SK-N-SH (cell line): ENCODE measurements around the gene TJAP1. TPM values are rescaled to one million over a fixed set of nuclear protein-coding genes. Genes with fewer than 3 reads are reported as not detected.

Source experiments
- CTCF ChIA-PET: fragments of 300-600, 350-600 bp; formaldehyde crosslinking; extraction: SDS; loops from one replicate; lab custom pipeline; 2021; lab: Yijun Ruan, JAX
- POLR2A ChIA-PET: fragments of 350-600 bp; sonication (Branson Sonifier 250); formaldehyde crosslinking; extraction: SDS; loops from one replicate; lab custom pipeline; 2020; ENCODE audit warnings: antibody characterized with exemption, inconsistent platforms; lab: Yijun Ruan, JAX
- DNase-seq: peaks from one replicate; pipeline ENCODE4 v3.0.0; 2012
- H2AFZ ChIP-seq: fragments of 200-600 bp; sonication (generic); 2 replicates; pipeline ENCODE4 v1.8.1; 2016; ENCODE audit warnings: antibody characterized with exemption, mild to moderate bottlenecking, low read depth
- H3F3A ChIP-seq: fragments of 200-600 bp; sonication (generic); replicated peaks from 2 replicates; pipeline ENCODE3; 2016; ENCODE audit warnings: antibody characterized with exemption, mild to moderate bottlenecking; ENCODE audit not compliant: insufficient read depth
- H3K27ac ChIP-seq, 2 experiments: fragments of 200-500 bp in 1 of 2; fragments of 200-600 bp in 1 of 2; sonication (Bioruptor generic) in 1 of 2; sonication (generic), shearing (Covaris generic) in 1 of 2; 2 replicates each; pipeline versions ENCODE4 v1.5.1 to v1.6.1; 2014 to 2016; ENCODE audit warnings: low read depth in 2 of 2, inconsistent platforms in 1 of 2, low read length in 1 of 2, mild to moderate bottlenecking in 1 of 2, mixed read lengths in 1 of 2
- H3K27me3 ChIP-seq: fragments of 200-600 bp; sonication (generic), shearing (Covaris generic); 2 replicates; pipeline ENCODE4 v1.6.1; 2016; ENCODE audit warnings: mixed run types; ENCODE audit not compliant: insufficient read depth
- H3K36me3 ChIP-seq, 2 experiments: fragments of 200-500 bp in 1 of 2; fragments of 200-600 bp in 1 of 2; sonication (Bioruptor generic) in 1 of 2; sonication (generic) in 1 of 2; replicated peaks in 1 of 2; 2 replicates each; pipeline versions ENCODE3 to v1.5.1; 2014 to 2016; ENCODE audit warnings: low read length in 1 of 2, mild to moderate bottlenecking in 1 of 2; ENCODE audit not compliant: insufficient read depth in 2 of 2, control insufficient read depth in 1 of 2
- H3K4me1 ChIP-seq, 2 experiments: fragments of 200-500 bp in 1 of 2; fragments of 200-600 bp in 1 of 2; sonication (Bioruptor generic) in 1 of 2; sonication (generic), shearing (Covaris generic) in 1 of 2; 2 replicates each; pipeline versions ENCODE4 v1.5.1 to v1.6.1; 2014 to 2016; ENCODE audit warnings: low read depth in 1 of 2, low read length in 1 of 2, mixed run types in 1 of 2; ENCODE audit not compliant: insufficient read depth in 2 of 2, control insufficient read depth in 1 of 2
- H3K4me2 ChIP-seq: fragments of 200-600 bp; sonication (generic), shearing (Covaris generic); 2 replicates; pipeline ENCODE4 v1.6.1; 2017; ENCODE audit warnings: mixed run types
- H3K4me3 ChIP-seq, 2 experiments: fragments of 200-500 bp in 1 of 2; fragments of 200-600 bp in 1 of 2; sonication (Bioruptor generic) in 1 of 2; sonication (generic), shearing (Covaris generic) in 1 of 2; 2 replicates each; pipeline versions ENCODE4 v1.5.1 to v1.8.1; 2014 to 2016; ENCODE audit warnings: low read depth in 2 of 2, inconsistent platforms in 1 of 2, low read length in 1 of 2, mild to moderate bottlenecking in 1 of 2, mixed read lengths in 1 of 2, moderate library complexity in 1 of 2
- H3K79me2 ChIP-seq: fragments of 200-600 bp; sonication (generic); 2 replicates; pipeline ENCODE4 v1.8.1; 2017; ENCODE audit warnings: mild to moderate bottlenecking; ENCODE audit not compliant: insufficient read depth
- H3K9ac ChIP-seq: fragments of 200-600 bp; sonication (generic); 2 replicates; pipeline ENCODE4 v1.6.1; 2017; ENCODE audit warnings: mixed run types
- H3K9me2 ChIP-seq: fragments of 200-600 bp; sonication (generic); 2 replicates; pipeline ENCODE4 v1.6.1; 2017; ENCODE audit warnings: mixed run types
- H3K9me3 ChIP-seq: fragments of 200-600 bp; sonication (generic); 2 replicates; pipeline ENCODE4 v1.6.1; 2017; ENCODE audit warnings: mixed run types, mild to moderate bottlenecking, moderate library complexity
- H4K20me1 ChIP-seq: fragments of 200-600 bp; sonication (generic); 2 replicates; pipeline ENCODE4 v1.6.1; 2017; ENCODE audit warnings: mild to moderate bottlenecking, mixed run types; ENCODE audit not compliant: insufficient read depth
- CHD2 ChIP-seq: fragments of 150-350 bp; IDR thresholded peaks from 2 replicates; pipeline ENCODE4 v1.6.1; 2018; ENCODE audit warnings: low read length; ENCODE audit not compliant: partially characterized antibody
- ELF1 ChIP-seq: IDR thresholded peaks from 2 replicates; pipeline ENCODE4 v1.4.0; 2012
- EP300 ChIP-seq, 2 experiments: IDR thresholded peaks; 2 replicates each; pipeline versions ENCODE4 v1.4.0 to v1.6.1; 2012; ENCODE audit warnings: borderline replicate concordance in 1 of 2, low read depth in 1 of 2, low read length in 1 of 2
- EZH2phosphoT487 ChIP-seq: fragments of 200-600 bp; sonication (generic); IDR thresholded peaks from 2 replicates; pipeline ENCODE4 v1.6.1; 2017; ENCODE audit warnings: low read depth, mixed run types, mild to moderate bottlenecking, antibody characterized with exemption, moderate library complexity, borderline replicate concordance
- FOXM1 ChIP-seq: IDR thresholded peaks from 2 replicates; pipeline ENCODE4 v1.4.0; 2012; ENCODE audit warnings: low read depth, mild to moderate bottlenecking
- GATA2 ChIP-seq: sonication (generic); formaldehyde crosslinking; IDR thresholded peaks from 2 replicates; pipeline ENCODE4 v1.5.0; 2020; ENCODE audit warnings: mild to moderate bottlenecking, missing genetic modification reagents
- JUND ChIP-seq: IDR thresholded peaks from 2 replicates; pipeline ENCODE4 v1.4.0; 2012
- MEF2A ChIP-seq: IDR thresholded peaks from 2 replicates; pipeline ENCODE4 v1.4.0; 2012; ENCODE audit warnings: low read depth, borderline replicate concordance
- MXI1 ChIP-seq: IDR thresholded peaks from 2 replicates; pipeline ENCODE4 v1.6.1; 2012; ENCODE audit warnings: mild to moderate bottlenecking, low read depth, low read length, improper control_type of control experiment
- POLR2AphosphoS5 ChIP-seq: IDR thresholded peaks from 2 replicates; pipeline ENCODE4 v1.6.1; 2012; ENCODE audit warnings: low read depth, low read length
- RCOR1 ChIP-seq: fragments of 150-350 bp; IDR thresholded peaks from 2 replicates; pipeline ENCODE4 v1.6.1; 2017; ENCODE audit warnings: antibody characterized with exemption, low read length
- RXRA ChIP-seq: IDR thresholded peaks from 2 replicates; pipeline ENCODE4 v1.4.0; 2012; ENCODE audit warnings: low read depth, mild to moderate bottlenecking, borderline replicate concordance
- TCF12 ChIP-seq: IDR thresholded peaks from 2 replicates; pipeline ENCODE4 v1.4.0; 2012
- TEAD4 ChIP-seq: IDR thresholded peaks from 2 replicates; pipeline ENCODE4 v1.4.0; 2012; ENCODE audit warnings: mild to moderate bottlenecking, borderline replicate concordance; ENCODE audit not compliant: insufficient read depth
- USF1 ChIP-seq: IDR thresholded peaks from 2 replicates; pipeline ENCODE4 v1.4.0; 2012; ENCODE audit warnings: low read depth, borderline replicate concordance
- WGBS: methylation state at CpG from one replicate; pipeline ENCODE4 v1.1.6; 2017; ENCODE audit warnings: low lambda C conversion rate; 5-methylcytosine and 5-hydroxymethylcytosine counted together
- polyA plus RNA-seq, 3 experiments: library from polyadenylated mRNA; depleted of rRNA; stranded (reverse); fragments of >200 nt; gene quantifications; 2 replicates each; pipeline ENCODE4 v1.2.3, GENCODE V29; 2012
- TF ChIP-seq, protein P1 (sequence below): fragments of 200-600 bp; sonication (generic); IDR thresholded peaks from 2 replicates; pipeline ENCODE4 v1.6.1; 2017; ENCODE audit warnings: antibody characterized with exemption, mild to moderate bottlenecking, moderate library complexity
- TF ChIP-seq, protein P2 (sequence below): fragments of 150-350 bp; IDR thresholded peaks from 2 replicates; pipeline ENCODE4 v1.6.1; 2017; ENCODE audit warnings: antibody characterized with exemption, low read length, low read depth, borderline replicate concordance
- TF ChIP-seq, protein P3 (sequence below): IDR thresholded peaks from 2 replicates; pipeline ENCODE4 v1.4.0; 2012; ENCODE audit warnings: low read depth

Gene TJAP1
- polyA plus RNA-seq, 1 of the 3 experiments (the other 2 are of a cell fraction), result 39.5 TPM

GRCh38 chr6:43509142-43509983 is 32.0 kb downstream of the TJAP1 start:
- Histone ChIP-seq H3K4me1 (peaks cover under 1 to 26% of the 10 kb centered on the region in 2 experiments; a peak in 2 of 4 replicates), H3K9ac (peak overlapping the region; percentile 63; the same call in 1 of the 2 replicates), H3K4me2 (peak overlapping the region; percentile 92), H4K20me1 (0 out of 2 replicates have a peak, but pooled peaks cover 8% of the 10 kb centered on the region), H3K9me3 (no peaks in the 10 kb centered on the region), H2AFZ (peak overlapping the region; percentile 41; the same call in 1 of the 2 replicates), H3F3A (peaks cover 14% of the 10 kb centered on the region), H3K36me3 (peaks cover 14 to 49% of the 10 kb centered on the region in 2 experiments), H3K27ac (peak overlapping the region; percentile 49 to 78; a peak in 3 of 4 replicates), H3K9me2 (no peaks in the 10 kb centered on the region), H3K27me3 (no peaks in the 10 kb centered on the region), H3K79me2 (peaks cover 6% of the 10 kb centered on the region), H3K4me3 (peak overlapping the region; percentile 65 to 73)
- POLR2A ChIA-PET, result interaction anchor here (0.5 to 1.6 kb wide), 9 partner anchors 9 to 281 kb away, joined by 3 to 10 read pairs (median 3); partner anchors contain the start of genes DNPH1 and ZNF318
- 65% methylated on average over 15 of the region's 69 CpGs for WGBS
- CTCF ChIA-PET, result interaction anchor here (0.6 to 22.4 kb wide), 19 partner anchors 7 to 570 kb away, joined by 3 to 382 read pairs (median 4); partner anchors contain the start of genes DLK2, POLR1C and YIPF3
- no peak for TF ChIP-seq JUND
- TF ChIP-seq, protein P1, sequence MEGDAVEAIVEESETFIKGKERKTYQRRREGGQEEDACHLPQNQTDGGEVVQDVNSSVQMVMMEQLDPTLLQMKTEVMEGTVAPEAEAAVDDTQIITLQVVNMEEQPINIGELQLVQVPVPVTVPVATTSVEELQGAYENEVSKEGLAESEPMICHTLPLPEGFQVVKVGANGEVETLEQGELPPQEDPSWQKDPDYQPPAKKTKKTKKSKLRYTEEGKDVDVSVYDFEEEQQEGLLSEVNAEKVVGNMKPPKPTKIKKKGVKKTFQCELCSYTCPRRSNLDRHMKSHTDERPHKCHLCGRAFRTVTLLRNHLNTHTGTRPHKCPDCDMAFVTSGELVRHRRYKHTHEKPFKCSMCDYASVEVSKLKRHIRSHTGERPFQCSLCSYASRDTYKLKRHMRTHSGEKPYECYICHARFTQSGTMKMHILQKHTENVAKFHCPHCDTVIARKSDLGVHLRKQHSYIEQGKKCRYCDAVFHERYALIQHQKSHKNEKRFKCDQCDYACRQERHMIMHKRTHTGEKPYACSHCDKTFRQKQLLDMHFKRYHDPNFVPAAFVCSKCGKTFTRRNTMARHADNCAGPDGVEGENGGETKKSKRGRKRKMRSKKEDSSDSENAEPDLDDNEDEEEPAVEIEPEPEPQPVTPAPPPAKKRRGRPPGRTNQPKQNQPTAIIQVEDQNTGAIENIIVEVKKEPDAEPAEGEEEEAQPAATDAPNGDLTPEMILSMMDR, result 0 out of 2 replicates have a peak, but pooled peaks have one; percentile 9
- no peak for TF ChIP-seq EP300 (IDR thresholded peaks at IDR 0.05; ENCODE audit: borderline replicate concordance in 1 of 2, low read depth in 1 of 2, low read length in 1 of 2)
- TF ChIP-seq RXRA, result no peak
- TF ChIP-seq, protein P2, sequence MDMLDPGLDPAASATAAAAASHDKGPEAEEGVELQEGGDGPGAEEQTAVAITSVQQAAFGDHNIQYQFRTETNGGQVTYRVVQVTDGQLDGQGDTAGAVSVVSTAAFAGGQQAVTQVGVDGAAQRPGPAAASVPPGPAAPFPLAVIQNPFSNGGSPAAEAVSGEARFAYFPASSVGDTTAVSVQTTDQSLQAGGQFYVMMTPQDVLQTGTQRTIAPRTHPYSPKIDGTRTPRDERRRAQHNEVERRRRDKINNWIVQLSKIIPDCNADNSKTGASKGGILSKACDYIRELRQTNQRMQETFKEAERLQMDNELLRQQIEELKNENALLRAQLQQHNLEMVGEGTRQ, result no peak
- DNase-seq, result peak; percentile 66

DNA sequence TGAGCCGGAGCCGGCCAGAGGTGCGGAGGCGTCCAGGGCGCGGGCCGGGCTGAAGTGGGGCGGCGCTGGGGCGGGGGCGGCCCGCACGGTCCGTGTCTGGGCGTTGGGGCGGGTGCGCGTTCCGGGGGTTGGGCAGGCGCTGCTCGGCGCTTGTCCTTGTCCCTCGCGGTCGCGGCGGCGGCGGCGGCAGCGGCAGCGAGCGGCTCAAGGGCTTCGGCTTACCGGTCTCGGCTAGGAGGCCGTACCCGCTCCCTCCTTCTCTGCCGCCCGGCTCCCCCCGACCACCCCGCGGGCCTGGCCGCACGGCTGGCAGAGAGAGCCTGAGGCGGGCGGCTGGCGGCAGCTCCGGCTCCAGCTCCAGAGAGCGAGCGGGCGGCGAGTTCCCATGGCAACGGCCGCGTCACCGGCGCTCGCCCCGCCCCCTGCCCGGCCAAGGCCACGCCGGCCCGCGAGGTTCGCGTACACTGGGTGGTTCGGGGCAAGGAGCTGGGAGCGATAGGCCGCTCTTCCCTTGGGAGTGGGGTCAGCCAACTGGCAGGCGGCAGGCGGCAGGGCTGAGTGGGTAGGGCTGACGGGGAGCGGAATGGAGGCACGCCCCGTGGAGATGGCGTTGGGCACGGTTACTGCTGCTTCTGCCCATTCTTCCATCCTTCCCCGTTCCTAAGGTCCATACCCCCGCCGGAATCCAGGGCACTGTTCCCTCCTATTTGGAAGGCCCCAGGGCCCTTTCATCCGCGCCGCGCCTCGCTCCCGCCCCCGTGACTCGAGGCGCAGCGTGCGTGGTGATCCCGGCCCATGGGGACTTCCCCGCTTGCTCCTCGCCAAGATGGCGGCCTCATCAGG is 32.8 kb downstream of the TJAP1 start, which contains the start of gene LRRC73:
TSS of gene LRRC73 (minus strand) at position 363 of the 843 bp plus-strand sequence. CDS start 561 bp downstream, outside the sequence.
- peaks cover 23 to 49% of the 10 kb centered on the region in 2 experiments for H3K36me3 ChIP-seq
- H3K4me1 ChIP-seq, result peaks cover 6 to 28% of the 10 kb centered on the region in 2 experiments; a peak in 2 of 4 replicates
- H3K27ac ChIP-seq, result peak within 1 kb of the TSS; percentile 49 to 78; a peak in 3 of 4 replicates
- peak within 1 kb of the TSS; percentile 63 for H3K9ac ChIP-seq
- H3F3A ChIP-seq, result peaks cover 14% of the 10 kb centered on the region
- CTCF ChIA-PET, result interaction anchor here (0.6 to 22.4 kb wide), 15 partner anchors 10 to 569 kb away, joined by 3 to 382 read pairs (median 4); partner anchors contain the start of gene DLK2
- H3K9me3 ChIP-seq, result no peaks in the 10 kb centered on the region
- H3K4me3 ChIP-seq, result peak within 1 kb of the TSS; percentile 65 to 73
- no peaks in the 10 kb centered on the region for H3K27me3 ChIP-seq
- no peaks in the 10 kb centered on the region for H3K9me2 ChIP-seq
- whole genome bisulfite sequencing, result 20% methylated on average over 17 of the region's 96 CpGs
- peaks cover 14% of the 10 kb centered on the region for H3K79me2 ChIP-seq
- 0 out of 2 replicates have a peak, but pooled peaks cover 11% of the 10 kb centered on the region for H4K20me1 ChIP-seq
- peak within 1 kb of the TSS; percentile 92 for H3K4me2 ChIP-seq
- H2AFZ ChIP-seq, result peak within 1 kb of the TSS; percentile 41; the same call in 1 of the 2 replicates
- POLR2A ChIA-PET, result interaction anchor here (0.5 to 1.6 kb wide), 13 partner anchors 8 to 563 kb away, joined by 3 to 10 read pairs (median 3); partner anchors contain the start of genes DLK2, DNPH1 and ZNF318
- DNase-seq, result peak; percentile 94
- TF ChIP-seq POLR2AphosphoS5, result peak; percentile 46; the same call in 1 of the 2 replicates
- TF ChIP-seq MXI1, result peak; percentile 87
- TF ChIP-seq RCOR1, result no peak
- no peak for TF ChIP-seq TCF12
- TF ChIP-seq TEAD4, result no peak
- TF ChIP-seq ELF1, result no peak
- no peak for TF ChIP-seq FOXM1
- TF ChIP-seq, protein P2, result no peak
- no peak for TF ChIP-seq EZH2phosphoT487
- TF ChIP-seq CHD2, result peak; percentile 73
- no peak for TF ChIP-seq USF1
- no peak for TF ChIP-seq GATA2
- TF ChIP-seq, protein P3, sequence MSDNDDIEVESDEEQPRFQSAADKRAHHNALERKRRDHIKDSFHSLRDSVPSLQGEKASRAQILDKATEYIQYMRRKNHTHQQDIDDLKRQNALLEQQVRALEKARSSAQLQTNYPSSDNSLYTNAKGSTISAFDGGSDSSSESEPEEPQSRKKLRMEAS, result 0 out of 2 replicates have a peak, but pooled peaks have one; percentile 33
- TF ChIP-seq EP300 (IDR thresholded peaks at IDR 0.05; ENCODE audit: borderline replicate concordance in 1 of 2, low read depth in 1 of 2, low read length in 1 of 2), result no peak
- TF ChIP-seq MEF2A, result no peak
